NCI-H2081 treated with DMSO at 0.1 percent for 48 hours (cell line): ENCODE data around the gene GRIP1.

Experiments
- DNase-seq: peaks from one replicate; lab custom pipeline; 2025; lab: John Stamatoyannopoulos, UW

GRIP1 gene

GRCh38 chr12:66600903-66601302 lies 78.0 kb downstream of the GRIP1 start:
- DNase-seq = peak; percentile 40

DNA sequence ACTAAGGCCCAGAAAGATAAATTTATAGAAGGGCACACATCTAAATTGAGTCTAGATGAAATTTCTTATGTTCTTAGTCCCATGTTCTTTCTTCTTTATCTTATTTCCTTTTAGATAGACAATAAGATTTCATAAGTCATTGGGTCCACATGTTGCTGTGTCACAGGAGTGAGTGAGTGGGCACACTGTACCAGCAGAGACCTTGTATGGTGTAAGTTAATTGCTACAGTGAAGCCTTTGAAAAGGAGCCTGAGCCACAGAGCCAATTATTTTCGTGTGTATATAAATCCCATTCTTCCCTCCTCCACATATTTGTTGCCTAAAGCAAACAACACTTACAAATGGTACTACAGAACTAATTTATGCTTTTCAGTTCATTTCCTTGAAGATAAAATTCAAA lies 79.1 kb downstream of the GRIP1 start:
- DNase-seq = no peak

DNA sequence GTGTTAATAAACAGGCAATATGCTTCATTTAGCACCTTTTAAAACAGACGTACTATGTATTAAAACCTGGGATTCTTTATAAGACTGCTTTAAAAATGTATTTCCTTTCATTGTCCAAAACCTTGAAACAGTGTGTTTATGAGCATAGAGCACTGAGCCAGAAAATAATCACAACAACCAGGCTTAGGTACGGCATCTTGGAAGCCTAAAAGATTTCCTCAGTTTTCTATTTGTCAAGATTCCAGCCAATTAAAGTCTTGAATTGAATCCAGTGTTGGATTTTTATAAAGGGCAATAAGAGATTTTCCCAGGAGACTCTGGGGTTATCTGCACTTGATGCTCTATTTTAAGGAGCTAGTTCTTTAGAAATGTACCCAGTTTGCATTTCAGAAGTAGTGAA lies 80.3 kb downstream of the GRIP1 start:
- no peak for DNase-seq

GRCh38 chr12:66598079-66598478 lies 80.8 kb downstream of the GRIP1 start:
- peak; percentile 54 for DNase-seq

- DNase-seq = no peak
Observed at GRCh38 chr12:66596199-66596598, 82.7 kb downstream of the GRIP1 start.

- DNase-seq = no peak
Observed at GRCh38 chr12:66594688-66595087, 84.2 kb downstream of the GRIP1 start.

- DNase-seq = no peak
Observed at GRCh38 chr12:66590275-66590985, 88.4 kb downstream of the GRIP1 start.

DNA sequence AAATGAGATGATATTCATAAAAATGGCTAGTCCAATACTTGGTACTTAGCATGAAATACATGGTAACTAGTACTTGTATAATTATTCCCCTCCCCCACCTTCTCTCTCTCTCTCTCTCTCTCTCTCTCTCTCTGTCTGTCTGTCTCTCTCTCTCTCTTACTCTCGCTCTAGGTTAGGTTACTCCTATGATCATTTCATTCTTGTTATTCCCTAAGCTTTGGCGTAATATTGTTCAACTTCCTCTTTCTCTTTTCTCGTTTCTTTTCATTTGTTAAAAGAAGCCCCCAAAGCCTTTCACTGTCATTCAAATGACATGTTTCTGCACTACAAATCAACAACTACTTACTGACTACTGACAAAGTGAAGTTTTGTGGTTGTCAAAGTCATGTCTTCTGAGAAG lies 89.8 kb downstream of the GRIP1 start:
- no peak for DNase-seq

DNA sequence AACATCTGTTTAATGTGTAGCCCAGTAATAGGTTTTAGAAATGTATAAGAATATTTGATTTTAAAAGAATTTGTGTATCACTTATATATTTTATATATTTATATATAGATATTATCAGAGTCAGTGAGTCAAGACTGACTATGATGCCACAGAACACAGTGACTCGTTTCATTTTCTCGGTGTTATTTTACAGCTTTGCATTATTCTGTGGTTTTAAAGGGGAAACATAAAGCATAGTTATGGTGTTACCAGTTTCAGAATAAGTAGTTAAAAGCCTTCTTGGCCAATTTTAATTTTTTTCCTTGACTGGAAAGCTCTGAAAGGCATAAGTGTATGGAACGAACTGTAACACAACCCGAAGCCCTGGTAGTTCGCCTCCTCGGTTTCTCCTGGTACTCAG lies 91.0 kb downstream of the GRIP1 start:
- no peak for DNase-seq

- DNase-seq = no peak
Observed at GRCh38 chr12:66584673-66585072, 94.2 kb downstream of the GRIP1 start.

DNA sequence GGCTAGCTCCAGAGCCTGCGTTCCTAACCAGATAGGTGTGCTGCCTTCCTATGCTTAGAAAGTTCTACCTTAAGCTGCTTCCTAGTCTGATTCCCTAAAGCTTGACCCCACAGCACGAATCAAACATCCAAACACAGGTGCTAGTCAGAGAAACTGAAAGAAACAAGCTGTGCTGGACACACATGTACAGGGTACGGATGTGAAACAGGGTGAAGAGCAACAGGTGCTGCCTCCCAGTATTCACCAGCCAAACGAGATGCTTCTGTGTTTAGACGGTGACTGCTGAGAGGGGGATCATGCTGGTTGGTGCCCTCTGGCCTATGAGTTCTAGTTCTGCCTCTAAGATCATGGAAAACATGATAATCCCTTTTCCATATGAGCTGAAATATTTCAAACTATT lies 105.3 kb downstream of the GRIP1 start:
- DNase-seq = no peak

GRCh38 chr12:66572845-66573244 lies 106.0 kb downstream of the GRIP1 start:
- no peak for DNase-seq

DNA sequence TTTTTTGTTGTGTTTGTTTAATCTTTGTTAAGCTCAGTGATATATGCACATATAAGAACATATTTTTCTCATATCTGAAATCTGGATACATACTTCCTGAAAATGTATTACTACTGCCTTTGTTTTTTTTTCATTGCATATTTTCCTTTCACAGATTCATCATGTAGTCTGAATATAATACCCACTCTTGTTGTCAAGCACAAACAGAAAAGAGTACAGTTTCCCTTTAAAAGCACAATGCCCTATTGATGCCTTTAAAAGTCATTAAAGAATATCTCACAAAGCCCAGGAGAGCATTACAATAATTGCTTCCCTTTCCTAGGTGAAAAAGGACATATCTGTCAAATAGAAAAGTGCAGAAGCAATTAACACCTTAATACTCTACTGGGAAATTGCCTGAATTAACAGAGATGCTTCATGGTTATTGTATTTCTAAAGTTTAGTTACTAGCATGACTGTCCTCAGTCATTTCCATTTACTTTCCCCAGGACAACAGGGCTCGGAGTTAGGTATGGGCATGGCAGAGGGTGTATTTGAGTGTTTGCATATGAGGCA lies 107.4 kb downstream of the GRIP1 start:
- no peak for DNase-seq

DNA sequence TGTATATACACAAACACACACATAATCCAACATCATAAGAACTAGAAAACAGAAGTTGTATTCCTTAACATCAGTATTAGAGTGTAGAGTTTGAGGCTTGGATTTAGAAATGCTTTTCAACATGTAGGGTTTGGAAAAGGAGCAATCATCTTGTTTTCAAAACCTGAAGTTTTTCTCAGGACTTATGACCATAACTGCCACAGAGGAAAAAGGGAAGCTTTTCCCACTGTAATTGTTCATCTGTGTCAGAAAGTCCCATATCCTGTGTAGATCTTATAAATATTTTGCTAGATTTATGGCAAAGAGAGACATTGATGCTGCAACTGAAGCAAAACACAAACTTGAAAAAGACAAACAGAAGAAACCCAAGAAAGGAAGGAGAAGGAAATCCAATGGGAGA lies 115.7 kb downstream of the GRIP1 start:
- DNase-seq = no peak

DNA sequence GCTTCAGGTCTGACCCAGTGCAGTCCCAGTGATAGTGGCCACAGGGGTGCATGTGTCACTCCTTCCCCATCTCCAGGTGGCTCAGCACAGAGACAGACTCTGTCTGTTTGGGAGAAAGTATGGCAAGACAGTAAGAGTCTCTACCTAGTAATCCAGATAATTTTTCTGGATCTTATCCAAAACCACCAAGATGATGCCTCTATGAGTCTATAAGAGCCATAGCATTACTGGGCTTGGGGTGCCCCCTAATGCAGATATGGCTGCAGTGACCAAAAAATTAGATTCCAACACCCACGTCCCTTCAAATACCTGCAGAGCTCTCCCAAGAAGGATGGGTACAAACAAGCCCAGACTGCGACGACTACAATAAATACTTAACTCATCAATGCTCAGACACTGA lies 123.8 kb downstream of the GRIP1 start:
- no peak for DNase-seq

DNA sequence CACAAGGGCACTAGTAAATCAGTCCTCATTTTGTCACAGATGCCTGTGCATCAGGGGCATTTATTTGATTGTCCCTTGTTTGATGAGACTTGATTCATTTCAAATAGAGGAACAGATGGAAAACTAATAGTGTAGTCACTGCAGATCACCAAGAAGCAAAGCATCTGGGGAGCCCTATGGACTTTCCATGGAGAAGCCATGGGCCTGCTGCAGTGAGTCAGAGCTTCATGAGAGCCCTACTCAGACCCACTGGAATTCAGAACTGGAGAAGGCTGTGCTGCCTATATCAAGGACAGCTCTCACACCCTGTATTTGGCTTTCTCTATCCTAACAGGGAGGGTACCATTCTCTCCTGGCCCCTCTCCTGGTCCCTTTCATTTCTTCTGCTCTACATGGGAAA lies 126.2 kb downstream of the GRIP1 start:
- DNase-seq = no peak

DNA sequence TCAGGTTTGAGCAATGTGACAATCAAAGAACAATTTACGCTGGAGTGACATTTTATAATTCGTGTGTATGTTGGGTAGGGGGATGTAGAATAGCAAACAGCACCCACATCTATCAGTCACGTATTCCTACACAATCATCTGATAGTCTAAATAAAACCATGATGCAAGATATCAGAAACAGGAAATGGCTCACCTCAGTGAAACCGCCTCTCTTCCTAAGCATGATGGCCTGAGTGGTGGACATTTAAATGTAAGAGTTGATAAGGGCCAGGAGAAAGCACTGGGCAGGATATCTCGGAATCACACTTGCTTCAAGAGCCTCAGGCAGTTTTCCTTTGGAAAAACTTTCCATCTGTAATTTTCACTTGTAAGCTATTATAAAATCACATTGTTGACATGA lies 128.2 kb downstream of the GRIP1 start:
- no peak for DNase-seq

DNA sequence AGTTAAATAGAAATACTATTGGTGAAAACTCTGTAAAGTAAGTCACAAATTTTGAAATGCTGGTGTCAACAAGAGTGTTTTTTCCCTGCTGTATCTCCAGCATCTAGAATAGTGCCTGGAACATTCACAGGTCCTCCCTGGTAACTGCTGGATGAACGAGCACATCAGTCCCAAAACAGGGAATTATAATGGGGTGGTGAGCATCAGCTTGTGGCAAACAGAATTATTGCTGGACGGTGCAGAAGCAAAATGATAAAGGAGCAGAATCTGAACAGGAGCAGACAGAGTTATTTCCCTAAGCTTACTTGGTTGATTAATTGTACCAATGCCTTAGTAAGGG lies 129.9 kb downstream of the GRIP1 start:
- no peak for DNase-seq

- DNase-seq = no peak
Observed at GRCh38 chr12:66548338-66549049, 130.4 kb downstream of the GRIP1 start.

GRCh38 chr12:66541426-66541825 lies 137.4 kb downstream of the GRIP1 start:
- DNase-seq = no peak

- no peak for DNase-seq
Observed at GRCh38 chr12:66539431-66539830, 139.4 kb downstream of the GRIP1 start.

- DNase-seq = no peak
Observed at GRCh38 chr12:66538970-66539369, 139.9 kb downstream of the GRIP1 start.

GRCh38 chr12:66537876-66538275 lies 141.0 kb downstream of the GRIP1 start:
- DNase-seq = no peak

- DNase-seq = no peak
Observed at GRCh38 chr12:66533767-66534166, 145.1 kb downstream of the GRIP1 start.
